DMS 273 treated with DMSO at 0.1 percent for 48 hours (cell line): ENCODE results near the gene COPRS.
"Not testable (repeated sequence)": the region's sequence is repeated elsewhere in the genome, so short reads cannot be mapped to it uniquely, and the experiment has no call there.

ENCODE experiments used
- DNase-seq: peaks from one replicate; lab custom pipeline; 2025; lab: John Stamatoyannopoulos, UW

COPRS gene

DNA sequence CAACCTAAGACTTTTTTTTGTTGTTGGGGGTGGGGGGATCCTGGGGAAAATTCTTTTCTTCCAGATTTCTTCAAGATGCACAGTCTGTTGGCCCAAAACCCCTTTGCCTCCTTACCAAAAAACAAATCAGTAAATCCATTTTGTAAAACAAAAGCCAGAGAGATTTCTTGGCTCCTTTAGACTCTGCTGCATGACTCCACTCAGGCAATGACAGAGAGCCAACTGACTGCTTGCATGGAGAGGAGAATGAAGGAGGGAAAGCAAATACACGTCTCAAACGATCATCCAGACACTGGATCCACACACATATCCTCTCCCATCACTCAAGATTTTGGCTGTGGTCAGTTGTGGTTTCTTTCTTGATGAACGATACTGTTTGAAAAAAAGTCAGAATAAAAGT, 13.8 kb downstream of the COPRS start:
- DNase-seq, result no peak

DNA sequence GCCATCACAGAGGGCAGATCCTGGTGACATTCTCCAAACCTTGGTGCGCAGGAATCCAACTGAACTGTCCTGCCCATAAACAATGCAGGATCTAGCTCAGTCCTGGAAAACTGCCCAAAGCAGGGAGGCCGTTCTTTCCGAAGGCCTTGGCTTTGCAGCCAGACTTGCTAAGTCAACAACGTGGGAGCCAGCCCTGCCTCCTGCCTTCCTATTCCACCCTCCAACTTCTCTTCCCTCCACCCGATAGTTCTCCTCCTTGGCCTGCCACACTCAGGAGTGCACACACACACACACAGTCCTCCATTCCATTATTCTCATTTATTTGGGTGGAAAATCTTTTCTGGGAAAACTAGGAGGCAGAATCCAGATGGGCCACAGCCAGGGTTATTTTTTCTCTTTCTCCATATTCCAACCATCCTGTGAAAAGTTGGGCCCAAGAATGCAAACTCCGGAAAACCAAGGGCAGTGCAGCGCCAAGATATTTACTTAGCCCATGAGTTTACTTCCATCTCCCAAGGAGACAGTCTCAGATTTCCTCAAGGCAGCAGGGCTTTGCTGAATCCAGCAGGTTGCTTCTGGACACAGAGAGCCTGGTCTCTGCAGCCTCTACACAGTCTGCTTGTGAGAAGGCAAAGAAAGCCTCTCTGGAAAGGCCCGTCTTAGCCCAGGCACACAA, 15.8 kb downstream of the COPRS start:
- no peak for DNase-seq

DNA sequence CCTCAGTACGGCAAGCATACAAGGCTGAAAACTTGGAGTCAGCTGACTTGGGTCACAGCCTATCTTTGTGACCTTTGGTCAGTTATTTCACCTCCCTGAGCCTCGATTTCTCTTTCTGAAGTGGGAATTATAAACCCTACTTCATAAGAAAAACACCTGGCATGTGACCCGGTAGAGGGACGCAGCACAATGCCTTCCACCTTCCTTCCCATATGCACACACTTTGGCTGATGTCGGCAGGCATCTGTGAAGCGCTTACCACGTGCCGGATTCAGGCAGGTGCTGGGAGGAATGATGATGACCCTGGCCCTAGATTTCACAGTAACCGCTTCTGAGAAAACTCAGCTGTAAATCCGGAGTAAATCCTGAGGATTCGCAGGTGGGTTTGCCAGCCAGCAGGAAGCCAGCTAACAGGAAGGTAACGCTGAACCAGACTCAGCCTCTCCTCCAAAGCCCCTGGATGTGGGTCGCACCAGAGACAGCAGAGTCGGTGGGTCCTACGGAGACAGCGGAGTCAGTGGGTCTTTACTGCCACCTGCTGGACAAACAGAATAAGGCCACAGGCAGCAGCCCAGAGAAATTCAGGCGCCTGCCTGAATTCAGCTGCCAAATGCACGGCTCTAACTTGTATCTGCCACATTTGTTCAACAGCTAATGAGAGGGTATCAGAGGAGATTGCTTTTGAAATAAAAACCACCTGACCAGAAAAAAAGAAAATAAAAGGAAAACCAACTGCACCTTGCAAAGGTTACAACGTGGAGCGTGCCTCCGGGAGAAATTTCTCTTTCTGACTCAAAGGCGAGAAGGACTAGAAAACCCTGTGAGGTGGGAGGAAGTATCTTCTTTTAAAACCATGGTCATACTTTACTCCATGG, 16.6 kb downstream of the COPRS start:
- DNase-seq, result no peak

DNA sequence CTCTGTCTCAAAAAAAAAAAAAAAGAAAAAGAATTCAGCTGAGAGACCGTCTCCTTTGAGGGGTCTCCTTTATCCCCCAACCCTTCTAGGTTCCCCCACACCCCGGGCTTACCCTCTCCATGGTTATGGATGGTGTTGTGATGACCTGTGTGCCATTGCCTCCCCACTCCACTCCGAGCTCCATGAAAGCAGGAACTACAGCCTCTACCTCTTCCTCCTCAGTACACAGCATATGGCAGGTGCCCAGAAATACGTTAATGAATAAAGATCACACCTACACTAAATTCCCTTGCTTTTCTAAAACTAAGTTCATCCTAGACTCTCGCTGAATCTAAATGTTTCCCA, 17.2 kb downstream of the COPRS start:
- no peak for DNase-seq

DNA sequence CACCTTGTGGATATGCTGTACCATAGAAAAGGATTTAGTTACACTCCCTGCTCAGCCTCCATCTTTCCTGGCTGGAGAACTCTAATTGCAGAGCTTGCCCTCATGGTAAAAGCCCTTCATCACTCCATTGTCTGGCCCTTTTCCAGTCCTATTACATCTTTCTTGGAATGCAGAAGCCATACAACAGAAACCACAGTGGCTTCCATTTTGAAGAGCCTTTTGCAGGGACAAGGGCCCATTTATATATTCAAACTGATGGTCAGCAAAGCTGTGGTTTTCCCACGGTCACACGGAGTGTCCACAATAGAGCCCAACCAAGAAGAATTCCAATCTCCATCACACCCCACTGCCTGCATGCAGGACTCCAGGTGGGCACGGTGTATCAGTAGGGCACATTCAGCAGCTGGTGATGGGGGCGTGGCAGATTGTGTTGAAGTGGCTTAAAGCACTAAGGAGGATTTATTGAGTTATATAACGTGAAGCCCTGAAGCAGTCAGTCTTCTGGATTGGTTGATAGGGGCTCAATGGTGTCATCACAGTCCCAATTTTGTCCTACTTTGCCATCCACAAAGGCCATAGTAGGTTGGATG, 20.3 kb downstream of the COPRS start:
- DNase-seq, result no peak

DNA sequence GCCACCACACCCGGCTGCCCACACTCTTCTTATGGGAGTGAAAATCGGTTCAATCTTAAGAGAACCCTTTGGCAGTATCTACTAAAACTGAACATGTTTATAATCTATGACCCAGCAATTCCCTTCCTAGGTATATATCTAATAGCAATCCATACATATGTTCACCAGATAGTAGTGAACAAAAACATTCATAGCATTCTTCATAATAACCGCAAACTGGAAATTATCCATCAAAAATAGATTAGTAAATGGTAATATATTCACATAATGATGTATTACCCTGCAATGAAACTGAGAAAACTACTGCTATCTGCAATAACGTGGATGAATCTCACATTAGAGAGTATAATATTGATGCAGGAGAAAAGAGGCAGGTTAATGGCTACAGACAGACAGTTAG, 23.1 kb downstream of the COPRS start:
- DNase-seq, result no peak

DNA sequence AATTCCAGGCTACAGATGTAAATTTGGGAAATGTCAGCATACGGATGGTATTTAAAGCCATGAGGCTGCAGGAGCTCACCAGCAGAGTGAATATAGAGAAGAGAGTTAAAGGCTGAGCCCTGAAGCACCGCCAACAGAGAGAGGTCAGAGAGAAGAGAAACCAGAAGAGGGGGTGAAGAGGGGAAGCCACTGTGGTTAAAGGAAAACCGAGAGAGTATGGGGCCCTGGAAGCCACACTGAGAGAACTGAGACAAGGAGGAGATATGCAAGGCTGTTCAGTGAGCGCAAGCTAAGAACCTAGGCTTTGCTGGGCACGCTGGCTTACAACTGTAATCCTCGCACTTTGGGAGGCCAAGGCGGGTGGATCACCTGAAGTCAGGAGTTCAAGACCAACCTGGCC, 24.6 kb downstream of the COPRS start:
- DNase-seq, result no peak

DNA sequence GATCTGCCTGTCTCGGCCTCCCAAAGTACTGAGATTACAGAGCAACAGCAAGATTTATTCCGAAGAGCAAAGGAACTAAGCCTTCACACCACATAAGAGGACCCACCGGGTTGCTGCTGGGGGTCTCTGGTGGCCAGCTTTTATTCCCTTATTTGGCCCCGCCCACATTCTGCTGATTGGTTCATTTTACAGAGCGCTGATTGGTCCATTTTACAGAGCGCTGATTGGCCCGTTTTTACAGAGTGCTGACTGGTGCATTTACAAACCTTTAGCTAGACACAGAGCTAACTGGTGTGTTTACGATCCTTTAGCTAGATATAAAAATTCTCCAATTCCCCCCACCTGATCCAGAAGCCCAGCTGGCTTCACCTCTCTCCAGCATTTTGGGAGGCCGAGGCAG, 26.3 kb downstream of the COPRS start:
- no peak for DNase-seq

DNA sequence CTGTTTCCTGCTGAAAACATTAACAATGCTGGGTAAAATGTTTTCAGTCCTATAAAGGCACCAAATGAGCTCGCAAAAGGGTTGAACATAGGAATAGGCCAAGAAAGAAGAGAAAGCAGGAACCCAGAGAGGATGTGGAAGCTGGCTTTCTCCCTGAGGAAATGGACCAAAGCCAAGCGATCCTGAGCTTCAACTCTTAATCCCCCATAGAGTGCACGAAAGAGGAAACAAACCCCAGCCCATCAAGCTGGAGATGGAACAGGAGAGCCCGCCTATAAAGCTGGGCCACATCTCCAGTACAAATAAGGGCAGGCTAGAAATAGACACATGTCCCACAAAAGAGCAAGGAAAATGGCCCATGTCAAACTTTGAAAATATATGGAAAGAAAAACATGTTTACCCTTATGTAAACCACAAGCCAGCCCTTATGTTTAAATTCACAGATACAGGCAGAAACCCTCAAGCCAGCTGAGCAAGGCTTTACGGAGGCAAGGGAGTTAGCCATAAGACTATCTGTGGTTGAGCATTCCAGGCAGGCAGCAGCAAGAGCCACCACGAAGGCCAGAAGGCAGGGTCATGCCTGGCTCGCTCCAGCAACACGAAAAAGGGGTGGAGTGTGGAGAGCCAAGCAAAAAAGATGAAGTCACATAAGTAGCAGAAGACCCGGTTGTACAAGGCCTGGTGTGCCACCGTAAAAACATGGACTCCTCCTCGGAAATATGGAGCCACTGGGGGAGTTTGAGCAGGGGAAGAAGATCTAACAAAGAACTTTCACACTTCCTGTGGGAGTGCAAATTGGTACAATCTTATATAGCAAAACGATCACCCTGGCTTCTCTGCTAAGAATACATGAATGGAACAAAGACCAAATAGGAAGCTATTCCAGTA, 27.8 kb downstream of the COPRS start:
- no peak for DNase-seq

DNA sequence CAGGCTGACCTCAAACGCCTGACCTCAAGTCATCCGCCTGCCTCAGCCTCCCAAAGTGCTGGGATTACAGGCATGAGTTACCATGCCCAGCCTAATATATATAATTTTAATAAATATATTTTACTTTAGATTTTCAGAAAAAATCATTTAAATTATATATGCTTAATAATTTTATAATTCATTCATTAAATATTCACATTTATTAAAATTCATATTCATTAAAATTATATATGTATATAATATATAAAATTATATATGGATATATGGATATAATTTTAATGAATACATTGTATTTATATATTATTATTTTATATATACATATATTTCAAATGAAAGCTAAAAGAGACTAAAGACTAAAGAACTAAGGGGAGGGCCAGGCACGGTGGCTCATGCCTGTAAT, 29.4 kb downstream of the COPRS start:
- DNase-seq, result no peak

DNA sequence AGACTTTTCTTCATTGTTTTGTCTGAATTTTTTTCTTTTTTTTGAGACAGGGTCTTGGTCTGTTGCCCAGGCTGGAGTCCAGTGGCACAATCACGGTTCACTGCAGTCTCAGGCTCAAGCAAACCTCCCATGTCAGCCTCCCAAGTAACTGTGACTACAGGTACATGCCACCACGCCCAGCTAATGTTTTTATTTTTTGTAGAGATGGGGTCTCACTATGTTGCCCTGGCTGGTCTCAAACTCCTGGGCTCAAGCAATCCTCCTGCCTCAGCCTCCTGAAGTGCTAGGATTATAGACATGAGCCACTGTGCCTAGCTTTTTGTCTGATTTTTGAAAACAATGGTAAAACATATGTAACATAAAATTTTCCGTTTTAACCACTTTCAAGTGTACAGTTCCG, 30.1 kb downstream of the COPRS start:
- not testable (repeated sequence) for DNase-seq

DNA sequence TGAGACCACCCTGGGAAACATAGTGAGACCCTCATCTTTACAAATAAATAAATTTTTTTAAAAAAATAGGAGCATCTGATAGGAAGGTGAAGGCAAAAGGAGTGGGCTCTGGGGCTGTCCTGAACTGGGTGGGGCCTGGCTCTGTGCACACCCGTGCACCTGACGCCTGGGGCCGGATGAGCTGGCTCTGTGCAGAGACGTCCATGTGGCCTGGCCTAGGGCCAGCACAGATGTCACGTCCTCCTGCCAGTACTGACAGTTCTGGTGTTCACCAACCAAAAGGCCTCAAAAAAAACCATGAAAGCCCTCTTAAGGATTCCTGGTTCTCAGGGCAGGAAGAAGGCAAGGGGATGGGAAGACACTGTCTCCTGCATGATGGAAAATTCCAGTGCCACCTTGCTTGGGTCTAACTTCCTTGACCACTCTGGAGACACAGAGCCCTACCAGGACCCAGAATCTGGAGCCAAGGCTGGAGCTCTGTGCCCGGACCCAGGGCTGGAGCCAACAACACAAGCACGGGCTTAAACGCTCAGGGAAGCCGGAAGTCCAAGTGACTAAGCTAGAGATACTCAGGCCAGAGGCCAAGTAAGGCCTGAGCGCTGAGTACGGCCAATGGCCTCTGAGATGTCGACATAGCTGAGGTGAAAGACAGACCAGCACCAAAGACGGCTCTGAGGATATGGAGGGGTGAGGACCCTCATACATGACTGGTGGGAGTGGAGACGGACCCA, 32.9 kb downstream of the COPRS start:
- peak; percentile 43 for DNase-seq

DNA sequence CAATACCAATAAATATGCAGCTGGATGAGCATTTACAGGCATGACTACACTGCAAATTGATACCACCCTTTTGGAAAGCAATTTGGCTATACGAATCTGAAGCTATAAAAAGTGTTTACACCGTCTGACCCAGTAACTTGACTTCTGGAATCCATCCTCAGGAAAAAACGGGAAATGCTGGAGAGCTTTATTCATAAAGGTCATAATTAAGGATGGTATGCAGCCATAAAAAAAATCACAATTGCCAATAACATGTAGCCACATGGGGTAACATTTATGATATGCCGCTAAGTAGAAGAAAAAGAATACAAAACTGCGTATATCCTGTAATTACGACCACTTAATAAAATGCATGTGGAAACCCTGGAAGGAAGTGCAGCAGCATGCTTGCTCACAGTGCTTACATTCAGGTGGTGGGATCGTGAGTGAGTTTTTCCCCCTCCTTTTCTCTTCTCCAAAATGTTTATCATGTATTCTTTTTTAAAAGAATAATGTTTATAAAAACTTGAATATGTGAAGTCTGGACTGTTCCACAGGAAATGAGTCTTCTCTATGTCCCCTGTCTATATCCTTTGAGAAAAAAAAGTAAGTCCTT, 34.2 kb downstream of the COPRS start:
- DNase-seq, result no peak

DNA sequence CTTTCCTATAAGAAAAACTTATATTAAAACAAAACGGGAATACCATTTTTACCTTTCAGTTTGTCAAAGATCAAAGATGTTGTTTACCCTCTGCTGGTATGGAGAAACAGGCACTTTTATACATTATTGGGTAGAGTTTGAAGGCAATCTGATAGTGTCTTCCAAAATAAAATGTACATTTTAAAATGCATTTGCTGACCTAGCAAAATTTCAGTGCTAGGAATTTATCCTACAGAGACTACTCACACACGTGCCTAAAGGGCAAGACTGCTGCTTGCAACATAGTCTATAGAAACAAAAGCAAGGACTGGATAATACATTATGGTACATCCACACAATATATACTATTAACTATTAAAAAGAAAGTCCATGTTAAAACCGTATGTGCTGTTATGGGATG, 36.0 kb downstream of the COPRS start:
- DNase-seq, result no peak

DNA sequence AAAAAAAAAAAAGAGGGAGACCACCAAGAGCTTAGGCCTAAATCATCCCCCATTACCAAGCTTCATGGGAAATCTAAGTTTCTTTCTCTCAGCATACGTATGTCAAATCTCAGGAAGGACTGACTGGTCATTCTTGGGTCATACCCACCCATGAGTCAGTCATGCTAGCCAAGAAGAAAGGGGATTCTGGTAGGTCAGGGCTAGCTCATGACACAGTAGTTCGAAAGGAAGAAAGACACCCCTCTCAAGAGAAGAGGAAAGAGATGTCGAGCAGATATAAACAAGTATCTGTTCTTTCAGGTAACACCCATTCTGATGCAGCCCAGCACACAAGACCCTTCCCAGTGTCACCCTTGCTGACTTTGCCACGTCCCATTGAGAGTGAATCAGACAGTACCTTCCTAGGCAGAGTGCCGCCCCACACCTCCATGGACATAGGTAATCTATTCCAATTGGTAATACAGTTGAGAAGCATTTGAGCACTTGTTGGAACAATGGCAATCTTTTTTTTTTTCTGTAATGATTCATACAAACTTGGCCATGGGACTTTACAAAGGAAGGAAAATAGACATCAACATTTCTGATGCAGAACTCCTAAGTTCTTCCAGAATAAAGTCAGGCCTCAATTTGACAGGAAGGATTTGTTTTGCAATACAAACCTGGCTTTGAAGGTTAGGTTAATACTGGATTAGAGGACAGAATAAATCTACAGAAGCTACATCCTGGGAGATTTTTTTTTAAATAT, 38.2 kb downstream of the COPRS start:
- DNase-seq, result no peak

DNA sequence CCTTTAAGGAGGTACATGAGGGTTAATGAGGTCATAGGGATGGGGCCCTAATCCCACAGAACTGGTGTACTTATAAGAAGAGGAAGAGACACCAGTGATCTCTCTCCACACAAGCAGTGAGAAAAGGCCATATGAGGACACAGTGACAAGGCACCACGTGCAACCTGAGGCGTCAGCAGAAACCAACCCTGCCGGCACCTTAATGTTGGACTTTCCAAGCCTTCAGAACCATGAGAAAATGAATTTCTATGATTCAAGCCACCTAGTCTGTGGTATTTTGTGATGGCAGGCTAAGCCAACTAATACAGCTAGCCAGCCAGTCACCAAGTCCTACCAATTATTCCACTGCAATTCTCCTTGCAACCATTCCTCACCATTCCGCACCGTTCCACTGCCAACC, 39.5 kb downstream of the COPRS start:
- DNase-seq, result no peak

DNA sequence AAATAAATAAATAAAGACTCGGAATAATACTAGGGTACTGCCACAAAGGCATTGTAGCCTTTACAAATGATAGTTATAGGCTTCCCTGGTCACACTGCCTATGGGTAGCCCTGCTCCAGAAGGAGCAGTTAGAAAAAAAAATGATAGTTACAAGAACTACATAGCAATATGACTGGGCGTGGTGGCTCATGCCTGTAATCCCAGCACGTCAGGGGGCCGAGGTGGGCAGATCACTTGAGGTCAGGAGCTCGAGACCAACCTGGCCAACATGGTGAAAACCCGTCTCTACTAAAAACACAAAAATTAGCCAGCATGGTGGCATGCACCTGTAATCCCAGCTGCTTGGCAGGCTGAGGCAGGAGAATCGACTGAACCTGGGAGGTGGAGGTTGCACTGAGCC, 40.2 kb downstream of the COPRS start:
- not testable (repeated sequence) for DNase-seq

DNA sequence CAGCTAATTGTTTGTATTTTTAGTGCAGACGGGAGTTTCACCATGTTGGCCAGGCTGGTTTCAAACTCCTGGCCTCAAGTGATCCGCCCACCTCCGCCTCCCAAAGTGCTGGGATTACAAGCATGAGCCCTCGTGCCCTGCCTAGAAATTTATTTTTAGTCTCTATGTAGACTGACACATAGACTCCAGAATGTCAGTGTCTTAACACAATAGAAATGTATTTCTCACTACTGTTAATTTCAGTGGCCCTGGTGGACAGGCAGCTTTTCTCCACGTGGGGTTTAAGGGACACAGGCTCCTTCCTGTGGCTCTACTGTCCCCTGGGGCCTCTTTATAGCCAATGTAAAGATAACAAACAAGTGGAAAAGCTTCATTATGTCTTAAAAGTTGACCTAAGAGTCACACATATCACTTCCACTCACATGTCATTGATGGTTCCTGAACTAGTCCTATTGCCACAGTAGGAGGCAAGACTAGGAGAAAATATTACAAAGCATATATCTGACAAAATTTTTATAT, 43.8 kb downstream of the COPRS start:
- DNase-seq, result no peak

DNA sequence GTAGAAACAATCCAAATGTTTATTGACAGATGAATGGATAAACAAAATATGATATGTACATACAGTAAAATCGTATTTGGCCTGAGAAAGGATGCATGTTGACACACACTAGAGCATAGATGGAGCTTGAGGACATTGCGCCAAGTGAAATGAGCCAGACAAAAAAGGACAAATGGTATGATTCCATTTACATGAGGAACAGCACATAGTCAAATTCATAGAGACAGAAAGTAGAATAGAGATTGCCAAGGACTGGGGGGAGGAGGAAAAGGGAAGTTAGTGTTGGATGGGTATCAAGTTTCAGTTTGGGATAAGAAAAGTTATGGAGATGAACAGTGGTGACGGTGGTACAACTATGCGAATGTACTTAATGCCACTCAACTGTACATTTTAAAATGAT, 47.9 kb downstream of the COPRS start:
- no peak for DNase-seq

DNA sequence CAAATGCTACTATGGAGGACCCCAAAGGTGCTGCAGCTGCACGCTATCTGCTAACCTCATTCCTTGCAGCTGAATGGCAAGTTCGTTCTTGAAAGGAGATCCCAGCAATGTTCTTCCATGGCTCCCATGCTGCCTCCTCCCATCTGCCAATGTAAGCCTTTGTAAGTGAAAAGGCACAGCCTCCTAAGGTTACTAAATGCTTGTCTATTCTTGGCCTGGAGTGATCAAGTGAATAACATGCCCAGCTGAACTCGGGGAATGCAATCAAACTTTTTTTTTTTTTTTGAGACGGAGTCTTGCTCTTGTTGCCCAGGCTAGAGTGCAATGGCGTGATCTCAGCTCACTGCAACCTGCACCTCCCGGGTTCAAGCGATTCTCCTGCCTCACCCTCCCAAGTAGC, 49.2 kb downstream of the COPRS start:
- not testable (repeated sequence) for DNase-seq
